ENCODE data around the gene ST6GAL1. TPM values are rescaled to one million over a fixed set of nuclear protein-coding genes. Genes with fewer than 3 reads are reported as not detected.

Gene ST6GAL1
- total and polyA plus RNA-seq, 10 of the 15 experiments (the other 5 are each of a cell fraction or from before 2014, with no cell fraction given), result 74.2 to 248 (median 149) TPM

GRCh38 chr3:187063286-187064121, 133.2 kb downstream of the ST6GAL1 start (continued):
- peak; percentile 18; the same call in 1 of the 2 replicates for TF ChIP-seq PML (IDR thresholded peaks at IDR 0.05; ENCODE audit: low read length)
- TF ChIP-seq SPI1 (IDR thresholded peaks at IDR 0.05; ENCODE audit: borderline replicate concordance, insufficient read depth, low read depth, low read length), result no peak
- no peak for TF ChIP-seq HSF1 (IDR thresholded peaks at IDR 0.05; ENCODE audit: low read depth, low read length)
- TF ChIP-seq CTCF (IDR thresholded peaks at IDR 0.05 in 2 of 3, conservative IDR thresholded peaks at IDR 0.05 in 1 of 3; ENCODE audit: control insufficient read depth in 2 of 3, extremely low read depth in 1 of 3, insufficient read depth in 1 of 3, low read depth in 3 of 3, low read length in 3 of 3), result no peak
- peak; percentile 66; the same call in 1 of the 2 replicates for TF ChIP-seq POLR2A (IDR thresholded peaks at IDR 0.05; ENCODE audit: low read depth, low read length)
- no peak for TF ChIP-seq RUNX3 (IDR thresholded peaks at IDR 0.05; ENCODE audit: low read length)
- no peak for TF ChIP-seq BHLHE40 (IDR thresholded peaks at IDR 0.05; ENCODE audit: borderline replicate concordance in 1 of 2, low read depth in 2 of 2, low read length in 1 of 2)
- TF ChIP-seq ZNF622 (IDR thresholded peaks at IDR 0.05), result no peak
- TF ChIP-seq ETV6 (conservative IDR thresholded peaks at IDR 0.05 in 1 of 2, IDR thresholded peaks at IDR 0.05 in 1 of 2; ENCODE audit: borderline replicate concordance in 1 of 2, low read depth in 1 of 2), result no peak
- TF ChIP-seq RB1 (IDR thresholded peaks at IDR 0.05; ENCODE audit: borderline replicate concordance), result no peak
- no peak for TF ChIP-seq BRCA1 (IDR thresholded peaks at IDR 0.05; ENCODE audit: low read depth, low read length)
- no peak for TF ChIP-seq SIX5 (IDR thresholded peaks at IDR 0.05; ENCODE audit: low read depth, low read length, severe bottlenecking)
- TF ChIP-seq BCLAF1 (IDR thresholded peaks at IDR 0.05), result no peak
- TF ChIP-seq SP1 (IDR thresholded peaks at IDR 0.05; ENCODE audit: low read depth, low read length), result no peak
- TF ChIP-seq IKZF1 (conservative IDR thresholded peaks at IDR 0.05), result no peak
- TF ChIP-seq FOXK2 (IDR thresholded peaks at IDR 0.05), result no peak
- TF ChIP-seq ATF2 (IDR thresholded peaks at IDR 0.05; ENCODE audit: low read length), result peak; percentile 15; the same call in 1 of the 2 replicates
- no peak for TF ChIP-seq PBX3 (IDR thresholded peaks at IDR 0.05; ENCODE audit: insufficient replicate concordance, low read depth, low read length)
- no peak for TF ChIP-seq ZBED1 (IDR thresholded peaks at IDR 0.05; ENCODE audit: borderline replicate concordance)
- TF ChIP-seq BACH1 (IDR thresholded peaks at IDR 0.05; ENCODE audit: borderline replicate concordance), result no peak
- TF ChIP-seq TCF7 (IDR thresholded peaks at IDR 0.05; ENCODE audit: borderline replicate concordance), result 0 out of 2 replicates have a peak, but pooled peaks have one; percentile 9

Data from GM12878 (cell line).